Measurements from ENCODE around the gene SEPTIN1. TPM values are rescaled to one million over a fixed set of nuclear protein-coding genes. Genes with fewer than 3 reads are reported as not detected.

The SEPTIN1 gene
- polyA plus RNA-seq, 1 of the 3 experiments (the other 2 are of a cell fraction), result 0.25 TPM

DNA sequence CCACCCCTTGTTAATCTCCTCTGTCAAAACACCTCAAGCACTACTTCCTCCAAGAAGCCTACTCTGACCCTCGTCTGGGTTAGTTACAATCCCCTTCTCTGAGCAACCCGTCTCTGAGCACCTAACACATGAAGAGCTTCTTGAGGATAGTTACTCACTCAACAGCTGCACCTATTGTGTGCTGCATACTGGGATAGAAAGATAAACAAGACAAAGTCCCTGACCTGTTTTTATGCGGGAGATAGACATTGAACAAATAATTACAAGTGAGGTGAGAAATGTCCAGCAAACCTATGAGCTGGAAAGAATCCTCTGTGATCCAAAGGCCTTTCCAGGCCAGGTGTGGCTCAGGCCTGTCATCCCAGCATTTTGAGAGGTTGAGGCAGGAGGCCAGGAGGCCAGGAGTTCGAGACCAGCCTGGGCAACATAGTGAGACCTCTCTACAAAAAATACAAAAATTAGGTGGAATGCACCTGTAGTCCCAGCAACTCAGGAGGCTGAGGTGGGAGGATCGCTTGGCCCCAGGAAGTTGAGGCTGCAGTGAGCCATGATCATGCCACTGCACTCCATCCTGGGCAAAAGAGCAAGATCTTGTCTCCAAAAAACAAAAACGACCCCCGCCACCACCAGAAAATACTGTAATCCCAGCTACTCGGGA is 19.5 kb upstream of the SEPTIN1 start (continued):
- TF ChIP-seq EZH2phosphoT487 (IDR thresholded peaks at IDR 0.05; ENCODE audit: borderline replicate concordance, low read depth), result no peak
- no peak for TF ChIP-seq RFX5 (IDR thresholded peaks at IDR 0.05; ENCODE audit: low read length)
- no peak for TF ChIP-seq TAF1 (IDR thresholded peaks at IDR 0.05; ENCODE audit: borderline replicate concordance, low read depth, low read length)
- no peak for TF ChIP-seq TEAD4 (IDR thresholded peaks at IDR 0.05; ENCODE audit: borderline replicate concordance, insufficient read depth)
- TF ChIP-seq MXI1 (IDR thresholded peaks at IDR 0.05; ENCODE audit: low read depth, low read length), result no peak

DNA sequence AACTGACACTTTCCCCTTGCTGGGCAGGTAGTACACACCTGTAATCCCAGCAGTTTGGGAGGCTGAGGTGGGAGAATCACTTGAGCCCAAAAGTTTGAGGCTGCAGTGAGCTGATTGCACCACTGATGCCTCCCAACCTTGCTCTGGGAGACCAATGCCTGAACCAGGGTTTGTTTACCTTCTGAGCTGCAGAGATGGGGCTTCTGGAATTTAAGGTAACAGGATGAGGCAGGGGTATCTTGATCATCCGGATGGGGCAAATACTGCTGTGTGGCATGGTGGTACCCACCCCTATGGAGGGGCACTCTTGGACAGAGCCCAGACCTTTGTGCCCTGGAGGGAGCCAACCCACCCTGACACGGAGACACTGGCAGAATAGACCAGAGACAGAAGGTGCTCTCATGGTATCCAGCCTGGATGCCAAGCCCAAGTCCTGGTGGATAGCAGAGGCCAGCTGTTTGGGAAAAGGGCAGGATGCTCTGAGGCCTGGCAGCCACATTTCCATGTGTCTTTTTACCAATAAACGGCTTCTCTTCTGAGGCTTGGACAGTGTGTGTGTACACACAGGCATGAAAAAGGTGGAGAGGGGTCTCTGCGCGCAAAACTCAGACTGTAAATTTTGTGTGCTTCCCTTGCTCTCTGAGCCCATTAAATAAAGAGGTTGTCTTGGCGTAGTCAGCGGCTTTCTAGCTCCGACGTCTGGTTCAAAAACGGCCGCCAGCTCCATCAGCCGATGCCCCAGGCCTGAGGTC is 17.2 kb upstream of the SEPTIN1 start:
- Histone ChIP-seq H3K9me2 (no peaks in the 10 kb centered on the region), H2AFZ (ENCODE audit: low read depth) (peak overlapping the region; percentile 99; the same call in 1 of the 2 replicates), H3K4me3 (ENCODE audit: low read depth in 2 of 2, low read length in 1 of 2) (peak overlapping the region; percentile 54 to 66), H3K4me2 (peak overlapping the region; percentile 80), H3K4me1 (ENCODE audit: control insufficient read depth in 1 of 2, insufficient read depth in 2 of 2, low read depth in 1 of 2, low read length in 1 of 2) (peaks cover 7 to 14% of the 10 kb centered on the region in 2 experiments; a peak in 2 of 4 replicates), H3K27me3 (ENCODE audit: insufficient read depth) (no peaks in the 10 kb centered on the region), H3K9me3 (no peaks in the 10 kb centered on the region), H3K36me3 (replicated peaks in 1 of 2; ENCODE audit: control insufficient read depth in 1 of 2, insufficient read depth in 2 of 2, low read length in 1 of 2) (peaks cover 5 to 18% of the 10 kb centered on the region in 2 experiments), H3K27ac (ENCODE audit: low read depth in 2 of 2, low read length in 1 of 2) (peak overlapping the region; percentile 89 to 97), H3K79me2 (ENCODE audit: insufficient read depth) (peaks cover 25% of the 10 kb centered on the region), H4K20me1 (ENCODE audit: insufficient read depth) (no peaks in the 10 kb centered on the region), H3K9ac (peak overlapping the region; percentile 75), H3F3A (replicated peaks; ENCODE audit: insufficient read depth) (peaks cover 33% of the 10 kb centered on the region)
- POLR2A ChIA-PET, result interaction anchor here (0.5 to 1.6 kb wide), 5 partner anchors 10 to 1031 kb away, joined by 3 to 8 read pairs (median 4); partner anchors contain the start of genes SEPTIN1 and TBC1D10B
- CTCF ChIA-PET, result interaction anchor here (3.7 kb wide), 1 partner anchor 10 kb away, joined by 38 read pairs; the partner anchor contains the start of gene ZNF771
- 18% methylated on average over 11 of the region's 12 CpGs for WGBS (ENCODE audit: low lambda C conversion rate)
- no peak for TF ChIP-seq TAF1 (IDR thresholded peaks at IDR 0.05; ENCODE audit: borderline replicate concordance, low read depth, low read length)
- no peak for TF ChIP-seq RAD21 (IDR thresholded peaks at IDR 0.05; ENCODE audit: low read length)
- no peak for TF ChIP-seq RXRA (IDR thresholded peaks at IDR 0.05; ENCODE audit: borderline replicate concordance, low read depth)
- TF ChIP-seq, protein P1, sequence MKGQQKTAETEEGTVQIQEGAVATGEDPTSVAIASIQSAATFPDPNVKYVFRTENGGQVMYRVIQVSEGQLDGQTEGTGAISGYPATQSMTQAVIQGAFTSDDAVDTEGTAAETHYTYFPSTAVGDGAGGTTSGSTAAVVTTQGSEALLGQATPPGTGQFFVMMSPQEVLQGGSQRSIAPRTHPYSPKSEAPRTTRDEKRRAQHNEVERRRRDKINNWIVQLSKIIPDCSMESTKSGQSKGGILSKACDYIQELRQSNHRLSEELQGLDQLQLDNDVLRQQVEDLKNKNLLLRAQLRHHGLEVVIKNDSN (IDR thresholded peaks at IDR 0.05; ENCODE audit: borderline replicate concordance, low read depth), result no peak
- TF ChIP-seq FOXJ3 (CRISPR knock-in tag; IDR thresholded peaks at IDR 0.05), result no peak
- no peak for TF ChIP-seq EZH2phosphoT487 (IDR thresholded peaks at IDR 0.05; ENCODE audit: borderline replicate concordance, low read depth)
- TF ChIP-seq SMC3 (IDR thresholded peaks at IDR 0.05; ENCODE audit: low read depth, low read length), result no peak
- no peak for TF ChIP-seq NFIC (IDR thresholded peaks at IDR 0.05; ENCODE audit: borderline replicate concordance)
- TF ChIP-seq TCF12 (IDR thresholded peaks at IDR 0.05), result no peak
- TF ChIP-seq JUND (IDR thresholded peaks at IDR 0.05), result no peak
- no peak for TF ChIP-seq ELF1 (IDR thresholded peaks at IDR 0.05)
- TF ChIP-seq CHD2 (IDR thresholded peaks at IDR 0.05; ENCODE audit: low read length, partially characterized antibody), result no peak
- TF ChIP-seq, protein P2, sequence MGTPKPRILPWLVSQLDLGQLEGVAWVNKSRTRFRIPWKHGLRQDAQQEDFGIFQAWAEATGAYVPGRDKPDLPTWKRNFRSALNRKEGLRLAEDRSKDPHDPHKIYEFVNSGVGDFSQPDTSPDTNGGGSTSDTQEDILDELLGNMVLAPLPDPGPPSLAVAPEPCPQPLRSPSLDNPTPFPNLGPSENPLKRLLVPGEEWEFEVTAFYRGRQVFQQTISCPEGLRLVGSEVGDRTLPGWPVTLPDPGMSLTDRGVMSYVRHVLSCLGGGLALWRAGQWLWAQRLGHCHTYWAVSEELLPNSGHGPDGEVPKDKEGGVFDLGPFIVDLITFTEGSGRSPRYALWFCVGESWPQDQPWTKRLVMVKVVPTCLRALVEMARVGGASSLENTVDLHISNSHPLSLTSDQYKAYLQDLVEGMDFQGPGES (IDR thresholded peaks at IDR 0.05; ENCODE audit: low read depth, low read length), result no peak
- TF ChIP-seq, protein P3, sequence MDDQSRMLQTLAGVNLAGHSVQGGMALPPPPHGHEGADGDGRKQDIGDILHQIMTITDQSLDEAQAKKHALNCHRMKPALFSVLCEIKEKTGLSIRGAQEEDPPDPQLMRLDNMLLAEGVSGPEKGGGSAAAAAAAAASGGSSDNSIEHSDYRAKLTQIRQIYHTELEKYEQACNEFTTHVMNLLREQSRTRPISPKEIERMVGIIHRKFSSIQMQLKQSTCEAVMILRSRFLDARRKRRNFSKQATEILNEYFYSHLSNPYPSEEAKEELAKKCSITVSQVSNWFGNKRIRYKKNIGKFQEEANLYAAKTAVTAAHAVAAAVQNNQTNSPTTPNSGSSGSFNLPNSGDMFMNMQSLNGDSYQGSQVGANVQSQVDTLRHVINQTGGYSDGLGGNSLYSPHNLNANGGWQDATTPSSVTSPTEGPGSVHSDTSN (IDR thresholded peaks at IDR 0.05), result no peak
- TF ChIP-seq RCOR1 (IDR thresholded peaks at IDR 0.05; ENCODE audit: low read length), result no peak
- DNase-seq, result peak; percentile 60

Data from SK-N-SH (cell line).